Measurements from ENCODE around the gene CNGB1.
"Not testable (repeated sequence)": the region's sequence is repeated elsewhere in the genome, so short reads cannot be mapped to it uniquely, and the experiment has no call there.

Gene CNGB1

GRCh38 chr16:57899771-57900661 is 70.9 kb downstream of the CNGB1 start:
- DNase-seq: peak; percentile 30 to 47

GRCh38 chr16:57898961-57899360 is 72.0 kb downstream of the CNGB1 start:
- no peak for DNase-seq

- no peak for DNase-seq
Measured at GRCh38 chr16:57897996-57898395, 72.9 kb downstream of the CNGB1 start.

GRCh38 chr16:57897053-57897784 is 73.7 kb downstream of the CNGB1 start:
- DNase-seq: no peak

- not testable (repeated sequence) for DNase-seq
Measured at GRCh38 chr16:57895081-57895547, 75.8 kb downstream of the CNGB1 start.

GRCh38 chr16:57894390-57895080 is 76.4 kb downstream of the CNGB1 start:
- DNase-seq: no peak

- no peak for DNase-seq
Measured at GRCh38 chr16:57893559-57894389, 77.2 kb downstream of the CNGB1 start.

GRCh38 chr16:57893217-57893558 is 77.7 kb downstream of the CNGB1 start:
- DNase-seq: no peak

- DNase-seq: no peak
Measured at GRCh38 chr16:57892447-57893096, 78.4 kb downstream of the CNGB1 start.

- no peak for DNase-seq
Measured at GRCh38 chr16:57892041-57892440, 78.9 kb downstream of the CNGB1 start.

GRCh38 chr16:57890752-57891111 is 80.2 kb downstream of the CNGB1 start:
- DNase-seq: no peak

GRCh38 chr16:57889960-57890751 is 80.8 kb downstream of the CNGB1 start:
- no peak for DNase-seq

- DNase-seq: no peak
Measured at GRCh38 chr16:57889522-57889921, 81.4 kb downstream of the CNGB1 start.

- no peak for DNase-seq
Measured at GRCh38 chr16:57889111-57889510, 81.8 kb downstream of the CNGB1 start.

GRCh38 chr16:57888128-57888527 is 82.8 kb downstream of the CNGB1 start:
- no peak for DNase-seq

GRCh38 chr16:57887711-57888110 is 83.2 kb downstream of the CNGB1 start:
- no peak for DNase-seq

GRCh38 chr16:57886427-57886826 is 84.5 kb downstream of the CNGB1 start:
- no peak for DNase-seq

GRCh38 chr16:57884655-57885133 is 86.2 kb downstream of the CNGB1 start:
- no peak for DNase-seq

GRCh38 chr16:57883953-57884654 is 86.8 kb downstream of the CNGB1 start:
- DNase-seq: no peak

- DNase-seq: no peak
Measured at GRCh38 chr16:57883480-57883879, 87.4 kb downstream of the CNGB1 start.

All from NCI-H446 (cell line).